ENCODE results near the gene ATG2B.
"Not testable (repeated sequence)": the region's sequence is repeated elsewhere in the genome, so short reads cannot be mapped to it uniquely, and the experiment has no call there.

ATG2B gene

DNA sequence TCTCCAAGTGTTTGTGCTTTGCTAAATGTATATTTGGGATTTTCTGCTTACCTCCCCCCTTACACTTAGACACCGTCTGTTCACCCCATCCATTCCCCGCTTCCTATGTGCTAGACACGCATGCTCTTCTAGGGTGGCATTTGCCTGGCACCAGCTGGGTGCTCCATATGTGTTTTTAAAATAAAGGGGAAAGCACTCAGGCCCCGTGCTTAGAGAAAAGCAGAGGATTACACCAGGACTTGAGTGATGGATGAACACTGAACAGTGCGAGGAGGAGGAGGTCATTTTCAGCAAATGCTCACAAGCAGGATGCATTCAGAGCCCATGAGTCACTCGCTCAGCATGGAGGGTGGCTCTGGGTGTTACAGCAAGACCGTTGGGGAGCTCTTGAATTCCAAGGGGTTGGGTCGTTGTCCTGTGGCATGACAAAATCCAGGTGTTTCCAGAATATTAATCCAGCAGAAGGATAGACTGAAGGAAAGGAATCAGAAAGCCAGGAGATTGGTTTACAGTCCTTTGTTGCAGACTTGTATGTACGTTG is 110.1 kb downstream of the ATG2B start:
- no peak for DNase-seq (ENCODE audit: low read depth)

DNA sequence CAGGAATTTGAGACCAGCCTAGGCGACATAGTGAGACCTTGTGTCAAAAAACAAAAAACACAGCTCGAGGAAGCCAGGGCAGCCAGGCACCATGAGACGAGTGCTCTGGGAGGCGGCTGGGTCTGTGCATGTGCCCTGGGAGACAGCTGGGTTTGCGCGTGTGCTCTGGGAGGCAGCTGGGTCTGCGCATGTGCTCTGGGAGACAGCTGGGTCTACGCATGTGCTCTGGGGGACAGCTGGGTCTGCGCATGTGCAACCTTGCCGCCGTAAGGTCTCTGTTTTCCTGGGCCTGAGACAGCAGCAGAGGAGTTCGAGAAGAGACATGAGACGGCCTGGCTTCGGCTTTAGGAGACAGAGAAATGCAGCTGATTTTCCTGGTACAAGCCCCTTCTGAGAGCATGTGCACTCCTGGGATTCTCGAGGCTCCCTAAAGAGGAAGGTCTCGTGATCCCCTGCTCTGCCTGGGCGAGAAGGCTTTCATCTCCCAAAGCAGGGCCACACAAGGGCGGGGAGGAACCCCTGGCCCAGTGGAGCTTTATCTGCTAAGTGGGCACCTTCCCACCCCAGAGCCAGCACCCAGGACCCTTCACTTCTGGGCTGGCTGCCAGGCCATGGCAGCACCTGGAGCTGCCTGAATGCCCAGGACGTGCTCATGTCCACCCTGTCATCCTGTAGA is 110.7 kb downstream of the ATG2B start:
- no peak for DNase-seq (ENCODE audit: low read depth)

DNA sequence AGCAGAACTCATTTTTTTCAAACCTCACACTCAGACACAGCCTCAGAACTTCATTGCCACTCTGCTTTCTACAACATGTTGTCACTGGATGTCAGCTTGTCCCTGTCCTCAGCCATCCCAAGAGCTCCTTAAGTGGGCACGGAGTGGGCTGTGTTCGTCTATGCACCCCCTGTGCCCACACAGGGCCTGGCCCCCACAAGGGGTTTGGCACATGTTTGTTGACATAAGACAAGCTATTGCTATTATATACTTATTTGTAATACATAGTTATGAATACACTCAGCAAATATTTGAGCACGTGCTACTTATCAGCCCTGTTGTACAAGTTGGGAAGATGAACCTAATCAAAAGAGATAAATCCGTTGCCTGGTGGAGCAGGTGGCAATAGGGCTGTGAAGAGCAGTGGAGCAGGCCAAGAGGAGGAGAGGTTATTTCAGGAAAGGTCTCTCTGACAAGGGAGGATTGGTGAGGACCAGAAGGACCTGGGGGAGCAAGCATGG is 111.4 kb downstream of the ATG2B start:
- DNase-seq (ENCODE audit: low read depth): no peak

DNA sequence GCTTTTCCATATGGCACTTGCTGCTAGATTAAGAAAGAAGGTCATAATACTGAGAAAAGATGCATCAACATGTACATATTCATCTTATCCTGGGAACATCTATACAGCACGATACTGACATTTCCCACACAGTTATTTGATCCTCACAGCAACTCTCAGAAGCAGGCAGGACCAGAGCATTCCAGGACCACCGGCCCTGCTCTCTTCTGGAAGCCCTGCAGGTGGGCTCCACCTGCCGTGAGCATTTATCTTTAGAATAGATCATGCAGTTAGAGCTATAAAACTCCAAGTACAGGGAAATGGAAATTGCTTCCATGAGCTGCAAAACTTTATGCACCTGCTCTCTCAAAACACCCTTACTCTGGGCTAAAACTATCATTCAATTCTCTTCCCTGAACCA is 112.7 kb downstream of the ATG2B start:
- DNase-seq (ENCODE audit: low read depth): no peak

DNA sequence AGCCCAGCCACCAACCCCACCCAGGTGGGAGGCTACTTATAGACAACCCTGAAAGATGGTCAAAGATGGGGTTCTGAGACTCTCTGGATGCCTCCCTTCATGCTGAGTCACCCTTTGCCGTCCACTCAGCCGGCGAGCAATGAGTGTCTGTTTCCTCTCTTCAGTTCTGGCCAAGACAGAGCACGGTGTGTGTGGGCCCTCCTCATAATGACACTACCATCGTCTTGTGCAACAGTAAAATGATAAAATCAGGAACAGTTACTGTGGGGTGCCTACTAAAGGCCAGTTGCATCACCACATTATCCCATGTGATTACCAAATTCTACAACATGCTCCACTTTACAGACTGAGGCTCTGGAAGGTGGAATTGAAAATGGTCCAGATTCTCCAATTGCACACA is 114.1 kb downstream of the ATG2B start:
- DNase-seq (ENCODE audit: low read depth): no peak

DNA sequence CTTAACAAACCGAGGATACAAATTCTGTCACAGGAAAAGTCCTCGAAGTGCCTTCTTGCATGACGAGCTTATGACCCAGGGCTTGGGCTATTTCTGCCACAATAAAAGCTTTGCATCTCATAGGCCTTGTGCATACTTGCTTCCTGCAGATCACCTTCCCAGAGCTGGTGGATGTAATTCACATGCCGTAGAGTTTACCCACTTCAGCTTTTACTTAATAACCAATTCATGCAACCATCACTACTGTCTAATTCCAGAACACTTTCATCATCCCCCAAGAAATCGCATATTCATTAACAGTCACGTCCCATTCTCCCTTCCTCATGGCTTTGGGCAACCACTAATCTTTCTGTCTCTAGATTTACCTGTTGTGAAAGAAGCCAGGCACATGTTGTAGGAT is 116.1 kb downstream of the ATG2B start:
- no peak for DNase-seq (ENCODE audit: low read depth)

DNA sequence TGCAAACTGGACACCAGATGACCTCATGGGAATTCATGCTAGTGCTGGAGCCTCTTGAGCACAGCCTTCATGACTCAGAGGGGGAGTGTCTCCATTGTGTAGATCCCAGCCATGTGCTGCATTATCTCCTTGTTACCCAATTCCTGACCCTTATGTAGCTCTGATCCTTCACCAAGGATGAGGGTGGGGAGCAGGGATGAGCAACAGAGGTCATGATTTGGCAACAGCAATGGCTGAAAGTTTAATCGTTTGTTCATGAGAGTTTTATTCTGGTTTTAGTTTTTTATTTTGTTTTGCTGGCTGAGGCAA is 116.6 kb downstream of the ATG2B start:
- DNase-seq (ENCODE audit: low read depth): no peak

DNA sequence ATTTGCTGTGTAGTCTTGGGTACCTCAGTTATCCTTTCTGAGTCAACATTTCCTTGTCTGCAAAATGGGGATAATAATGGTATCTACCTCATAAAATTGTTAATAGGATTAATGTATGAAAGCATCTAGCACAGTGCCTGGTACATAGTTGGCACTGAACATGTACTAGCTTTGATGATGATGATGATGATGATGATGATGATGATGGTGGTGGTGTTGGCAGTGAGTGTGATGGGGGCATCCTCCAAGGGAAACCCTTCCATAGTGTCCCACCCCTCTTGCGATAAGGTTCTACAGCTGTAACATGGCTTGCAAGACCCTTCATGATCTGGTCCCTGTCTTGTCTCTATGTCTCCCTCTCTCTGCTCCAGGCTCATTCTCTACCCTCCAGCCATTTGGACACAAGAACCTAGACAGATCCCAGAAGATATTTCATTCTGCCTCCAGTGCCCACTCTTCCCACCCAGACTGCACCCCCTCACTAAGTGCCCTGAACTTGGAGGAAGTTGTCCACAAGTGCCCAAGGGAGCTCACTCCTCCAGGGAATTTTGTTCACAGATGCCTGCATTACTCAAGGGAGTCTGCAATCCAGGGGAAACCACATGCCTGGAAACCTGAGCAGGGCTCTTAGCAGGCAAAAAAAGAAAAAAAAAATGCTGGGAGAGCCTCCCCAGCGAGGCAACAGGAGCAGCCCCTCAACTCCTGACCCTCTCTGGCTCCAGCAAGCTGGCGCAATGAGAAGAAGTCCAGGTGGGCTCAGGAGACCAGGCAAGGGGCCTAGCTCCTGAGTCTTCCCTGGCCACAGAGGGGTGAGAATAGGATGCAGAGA is 117.2 kb downstream of the ATG2B start:
- DNase-seq (ENCODE audit: low read depth): no peak

DNA sequence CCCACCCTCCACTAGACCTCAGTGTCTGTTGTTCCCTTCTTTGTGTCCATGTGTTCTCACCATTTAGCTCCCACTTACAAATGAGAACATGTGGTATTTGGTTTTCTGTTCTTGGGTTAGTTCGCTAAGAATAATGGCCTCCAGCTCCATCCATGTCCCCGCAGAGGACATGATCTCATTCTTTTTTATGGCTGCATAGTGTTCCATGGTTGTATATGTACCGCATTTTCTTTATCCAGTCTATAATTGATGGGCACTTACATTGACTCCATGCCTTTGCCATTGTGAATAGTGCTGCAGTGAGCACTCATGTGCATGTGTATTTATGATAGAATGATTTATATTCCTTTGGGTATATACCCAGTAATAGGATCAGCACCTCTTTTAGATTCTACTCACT is 118.1 kb downstream of the ATG2B start:
- DNase-seq (ENCODE audit: low read depth): not testable (repeated sequence)

DNA sequence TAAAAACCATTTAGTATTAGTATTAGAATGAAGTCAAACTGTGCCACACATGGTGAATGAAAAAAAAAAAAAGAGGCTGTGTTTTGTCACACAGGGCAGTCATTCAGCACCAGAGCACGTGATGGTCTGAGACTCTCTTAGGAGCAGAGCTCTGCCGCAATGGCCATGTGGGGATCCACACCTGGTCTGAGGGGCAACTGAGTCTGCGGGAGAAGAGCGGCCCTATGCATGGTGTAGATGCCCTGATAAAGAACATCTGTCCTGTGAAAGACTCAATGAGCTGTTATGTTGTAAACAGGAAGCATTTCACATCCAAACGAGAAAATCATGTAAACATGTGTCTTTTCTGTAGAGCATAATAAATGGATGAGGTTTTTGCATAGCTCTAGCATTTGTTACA is 119.4 kb downstream of the ATG2B start:
- DNase-seq (ENCODE audit: low read depth): no peak

DNA sequence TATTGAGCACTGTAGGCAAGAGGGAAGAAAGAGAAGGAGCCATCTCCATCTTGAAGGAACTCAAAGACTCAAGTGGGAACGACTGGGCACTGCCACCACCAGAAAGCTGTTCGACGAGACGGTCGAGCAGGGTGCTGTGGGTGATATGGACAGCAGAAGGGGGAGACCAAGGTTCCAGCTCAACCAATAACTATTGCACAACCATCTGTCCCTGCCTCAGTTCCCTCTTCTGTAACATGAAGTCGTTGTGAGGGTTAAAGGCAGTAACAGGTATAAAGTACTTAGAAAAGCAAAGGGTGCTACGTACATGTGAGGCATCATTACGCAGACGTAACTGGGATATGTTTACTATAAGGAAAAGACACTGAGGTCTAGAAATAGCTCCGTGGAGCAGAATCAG is 121.0 kb downstream of the ATG2B start:
- DNase-seq (ENCODE audit: low read depth): no peak

DNA sequence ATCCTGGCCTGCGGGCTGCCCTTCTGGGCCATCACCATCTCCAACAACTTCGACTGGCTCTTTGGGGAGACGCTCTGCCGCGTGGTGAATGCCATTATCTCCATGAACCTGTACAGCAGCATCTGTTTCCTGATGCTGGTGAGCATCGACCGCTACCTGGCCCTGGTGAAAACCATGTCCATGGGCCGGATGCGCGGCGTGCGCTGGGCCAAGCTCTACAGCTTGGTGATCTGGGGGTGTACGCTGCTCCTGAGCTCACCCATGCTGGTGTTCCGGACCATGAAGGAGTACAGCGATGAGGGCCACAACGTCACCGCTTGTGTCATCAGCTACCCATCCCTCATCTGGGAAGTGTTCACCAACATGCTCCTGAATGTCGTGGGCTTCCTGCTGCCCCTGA is 122.5 kb downstream of the ATG2B start:
- DNase-seq (ENCODE audit: low read depth): no peak

DNA sequence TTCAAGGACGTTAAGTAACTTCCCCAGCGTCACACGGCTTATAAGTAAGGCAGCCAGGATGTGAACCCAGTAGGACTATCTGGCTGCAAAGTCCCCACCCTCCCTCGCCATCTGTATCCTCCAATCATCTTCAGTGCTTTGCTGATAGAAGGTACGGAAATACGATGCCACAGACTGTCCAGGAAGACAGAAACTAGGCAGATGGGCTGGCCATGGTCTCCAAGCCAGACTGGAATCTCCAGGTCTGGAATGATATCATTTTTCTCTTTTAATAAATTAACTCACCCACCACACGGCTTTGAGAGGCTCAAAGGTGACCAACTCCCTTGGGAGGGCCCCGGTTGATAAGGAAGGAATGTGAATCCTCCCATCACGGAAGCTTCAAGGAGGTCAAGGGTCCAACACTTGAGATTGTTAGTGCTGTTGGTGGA is 123.4 kb downstream of the ATG2B start:
- DNase-seq (ENCODE audit: low read depth): no peak

DNA sequence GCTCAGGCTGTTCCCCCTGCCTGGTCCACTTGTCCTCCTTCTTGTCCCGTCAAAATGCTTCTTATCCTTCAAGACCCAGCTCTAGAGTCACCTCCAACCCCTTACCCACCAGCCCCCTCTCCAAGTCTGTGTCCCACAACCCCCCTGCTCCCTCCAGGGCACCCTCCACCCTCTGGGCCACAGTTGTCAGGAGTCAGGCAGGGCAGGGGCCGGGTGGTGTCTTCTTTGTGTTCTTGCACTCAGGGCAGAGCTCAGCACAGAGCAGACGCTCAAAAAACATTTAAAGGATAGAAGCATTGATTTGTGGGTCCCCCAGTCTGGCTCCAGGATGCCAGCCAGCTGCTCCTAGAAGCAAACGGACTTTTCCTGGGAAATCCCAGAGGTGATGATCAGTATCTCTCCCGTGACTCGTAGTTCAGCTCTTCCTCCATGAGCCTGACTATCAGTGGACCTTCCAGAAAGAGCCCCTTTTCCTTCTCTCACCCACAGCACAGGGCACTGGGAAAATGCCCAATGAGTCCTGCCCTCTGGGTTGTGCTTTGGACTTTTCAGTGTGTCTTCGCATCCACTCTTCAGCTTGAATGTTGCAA is 124.4 kb downstream of the ATG2B start:
- no peak for DNase-seq (ENCODE audit: low read depth)

DNA sequence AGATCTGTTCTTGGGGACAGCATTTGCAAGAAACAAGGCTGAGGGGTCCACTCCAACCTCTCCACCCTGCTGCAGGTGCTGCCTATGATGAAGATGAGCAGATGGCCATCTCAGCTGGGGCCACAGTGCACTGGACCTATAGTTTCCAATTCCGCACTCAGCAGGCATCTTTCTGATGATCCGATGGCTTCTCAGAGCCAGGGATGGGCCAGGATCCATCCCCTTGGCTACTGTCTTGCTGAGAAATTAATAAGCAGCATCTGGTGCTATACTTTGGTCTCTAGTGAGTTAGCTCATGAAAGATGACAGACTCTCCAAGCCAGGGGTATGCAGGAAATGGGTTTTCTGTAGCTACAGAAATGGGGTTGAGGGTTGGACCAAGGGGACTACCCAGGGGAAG is 125.5 kb downstream of the ATG2B start:
- DNase-seq (ENCODE audit: low read depth): no peak

DNA sequence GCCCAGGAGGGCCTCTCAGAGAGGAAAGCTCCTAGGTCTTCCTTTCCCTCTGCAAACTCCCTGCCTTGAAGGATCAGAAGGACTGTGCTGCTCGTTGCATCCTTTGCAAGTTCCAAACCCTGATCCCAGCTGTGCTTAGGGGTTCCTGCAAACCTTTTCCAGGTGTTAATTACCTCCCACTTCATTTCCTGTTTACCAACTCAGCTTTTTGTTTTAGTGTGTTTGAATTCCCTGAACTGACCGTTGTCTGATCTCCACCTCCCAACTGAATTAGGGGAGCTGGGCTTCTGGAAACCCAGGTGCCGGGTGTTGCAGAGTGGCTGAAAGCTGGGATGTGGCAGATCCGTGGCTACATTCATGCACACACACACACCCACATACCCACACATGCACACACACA is 127.7 kb downstream of the ATG2B start:
- no peak for DNase-seq (ENCODE audit: low read depth)

DNA sequence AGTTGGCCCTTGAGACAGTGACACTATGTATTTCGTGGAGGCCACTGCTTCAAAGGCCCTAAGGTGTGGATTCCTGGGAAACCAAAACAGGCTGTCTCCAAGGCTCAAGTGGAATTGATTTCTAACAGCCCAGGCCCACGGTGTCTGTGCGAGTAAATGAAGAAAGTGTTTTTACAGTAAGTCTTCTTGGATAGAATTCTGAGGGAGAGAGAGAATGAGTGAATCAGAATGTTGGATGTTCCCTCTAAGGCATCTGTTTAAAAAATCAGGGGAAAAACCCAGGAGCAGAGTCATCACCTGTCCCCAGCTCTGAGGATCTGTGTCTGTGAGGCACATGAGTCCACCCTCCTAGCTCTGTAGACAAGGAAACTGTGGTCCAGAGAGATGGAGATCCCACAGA is 129.5 kb downstream of the ATG2B start:
- DNase-seq (ENCODE audit: low read depth): no peak

DNA sequence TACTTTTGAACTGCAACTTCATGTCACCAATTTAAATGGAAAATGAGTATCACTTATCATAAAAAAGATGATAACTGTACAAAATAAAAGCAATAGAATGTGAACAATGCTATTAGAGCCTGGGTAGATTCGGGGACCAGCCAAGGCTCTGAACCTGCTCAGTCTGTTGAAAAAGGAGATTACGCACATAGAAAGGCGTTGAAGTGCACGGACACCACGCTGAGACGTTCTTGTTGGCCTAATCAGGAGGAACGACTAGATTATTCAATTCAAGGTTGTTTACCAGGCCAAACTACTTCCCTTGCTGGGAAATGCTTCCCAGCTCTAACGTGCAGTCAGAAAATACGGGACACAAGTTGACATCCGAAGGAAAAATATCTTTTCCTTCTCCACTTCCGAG is 130.6 kb downstream of the ATG2B start:
- DNase-seq (ENCODE audit: low read depth): no peak

DNA sequence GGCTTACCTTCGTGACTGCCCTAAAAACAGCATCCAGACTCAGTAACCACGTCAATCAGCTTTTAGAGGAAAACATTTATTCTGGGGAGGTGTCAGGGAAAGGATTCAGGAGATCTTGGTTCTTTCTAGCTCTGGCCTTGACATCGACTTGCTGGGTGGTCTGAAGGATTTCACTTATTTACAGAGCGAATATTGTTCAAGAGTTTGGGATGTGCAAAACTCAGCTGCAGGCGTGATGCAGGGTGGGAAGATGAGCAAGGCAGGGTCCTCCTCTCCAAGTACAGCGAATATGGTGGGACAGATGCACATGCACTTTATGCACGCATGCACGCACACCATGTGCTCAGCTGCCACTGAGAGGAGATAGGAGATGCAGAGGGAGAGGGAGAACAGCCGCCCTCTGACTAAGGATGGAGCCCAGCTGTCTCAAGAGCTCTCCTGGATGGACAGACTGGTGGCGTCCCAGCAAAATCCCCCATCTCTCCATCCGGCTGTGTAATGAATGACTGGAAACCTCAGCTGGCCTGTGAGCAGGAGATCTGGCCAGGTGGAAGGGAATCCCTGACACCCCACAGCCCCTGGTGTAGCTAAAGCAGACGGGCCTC is 131.5 kb downstream of the ATG2B start:
- DNase-seq (ENCODE audit: low read depth): no peak

DNA sequence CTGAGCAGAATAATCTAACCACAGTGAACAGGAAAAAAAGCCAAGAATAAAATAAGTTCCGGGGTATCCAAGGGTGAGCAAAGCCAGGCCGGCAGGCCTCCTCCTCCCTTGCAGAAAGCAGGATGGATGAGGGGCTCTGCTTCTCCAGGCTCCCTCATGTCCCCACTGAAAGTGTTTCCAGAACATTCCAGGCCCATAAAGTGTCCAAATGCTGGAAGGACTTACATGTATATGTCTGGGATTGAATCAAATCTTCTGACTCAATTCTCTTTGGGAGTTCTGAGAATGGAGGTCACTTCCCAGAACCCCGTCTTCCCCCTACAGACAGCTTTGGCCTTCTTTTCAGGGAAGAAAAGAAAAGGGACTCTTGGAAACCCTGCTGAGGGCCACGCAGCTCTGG is 132.1 kb downstream of the ATG2B start:
- no peak for DNase-seq (ENCODE audit: low read depth)

DNA sequence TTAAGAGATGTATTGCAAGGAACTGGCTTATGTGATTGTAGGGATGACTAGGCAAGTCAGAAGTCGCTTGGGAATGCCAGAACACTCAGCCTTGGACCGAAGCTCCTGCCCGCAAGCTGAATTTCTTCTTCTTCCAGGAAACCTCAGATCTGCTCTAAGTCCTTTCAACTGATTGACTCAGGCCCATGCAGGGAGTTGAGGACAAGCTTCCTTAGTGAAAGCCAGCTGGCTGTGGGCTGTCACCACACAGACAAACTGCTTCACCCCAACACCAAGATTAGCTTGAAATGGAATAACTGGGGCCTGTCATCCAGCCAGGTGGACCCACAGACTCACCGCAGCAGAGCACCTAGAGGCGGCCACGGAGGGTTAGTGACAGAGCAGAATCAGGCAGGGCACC is 133.8 kb downstream of the ATG2B start:
- no peak for DNase-seq (ENCODE audit: low read depth)

All from activated T-helper 9 cell treated with anti-CD3 and anti-CD28 coated beads, Interleukin-2, amount 50 U/mL, for 16 hours (primary cell).